NCI-H1436 (cell line): ENCODE data around the gene UTP11.
"Not testable (repeated sequence)": the region's sequence is repeated elsewhere in the genome, so short reads cannot be mapped to it uniquely, and the experiment has no call there.

Experiments used
- DNase-seq: peaks from one replicate; lab custom pipeline; 2025; lab: John Stamatoyannopoulos, UW

UTP11 gene

DNA sequence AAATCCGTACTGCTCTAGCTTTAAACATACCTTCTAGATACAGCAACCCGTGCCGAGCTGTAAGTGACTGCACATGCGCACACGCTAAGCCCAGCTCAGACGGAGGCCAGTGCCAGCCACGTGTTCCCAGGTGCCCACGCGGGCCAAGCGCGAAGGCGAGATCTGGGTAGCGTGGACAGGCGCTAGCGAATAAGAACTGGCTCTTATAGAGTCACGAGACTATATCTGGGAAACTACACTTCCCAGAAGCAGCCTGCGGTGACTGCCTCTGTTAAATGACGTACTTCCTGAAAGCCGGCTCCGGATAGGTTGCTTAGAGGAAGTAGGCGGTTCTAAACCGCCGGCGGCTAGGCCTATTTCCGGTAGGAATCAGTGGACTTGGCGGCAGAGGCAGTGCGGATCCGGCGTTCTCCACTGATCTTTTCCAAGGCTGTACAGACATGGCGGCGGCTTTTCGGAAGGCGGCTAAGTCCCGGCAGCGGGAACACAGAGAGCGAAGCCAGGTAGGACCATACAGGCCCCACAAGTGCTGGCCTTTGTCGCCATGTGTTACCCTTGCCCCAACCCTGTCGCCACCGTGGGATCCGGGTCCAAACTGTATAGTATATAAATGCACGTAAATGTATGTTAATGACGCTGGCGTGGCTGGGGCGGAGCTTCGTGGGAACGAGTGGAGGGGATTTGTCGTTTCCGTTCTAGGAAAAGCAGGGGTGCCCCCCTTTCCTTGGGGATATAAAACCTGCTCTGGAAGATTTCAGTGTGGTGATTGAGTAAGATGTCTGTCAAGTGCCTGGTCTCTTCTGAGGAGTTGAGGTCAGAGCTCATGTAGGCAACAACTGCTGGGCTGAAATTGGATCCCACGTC is at the start of gene UTP11:
UTP11 (plus strand) TSS at position 372 of the 864 bp plus-strand sequence; CDS start at position 441, 69 bp downstream.
- DNase-seq = peak; percentile 96

- not testable (repeated sequence) for DNase-seq
Observed at GRCh38 chr1:37964106-37964505, 48.4 kb upstream of the UTP11 start.

- DNase-seq = no peak
Observed at GRCh38 chr1:37965301-37965700, 47.2 kb upstream of the UTP11 start.

DNA sequence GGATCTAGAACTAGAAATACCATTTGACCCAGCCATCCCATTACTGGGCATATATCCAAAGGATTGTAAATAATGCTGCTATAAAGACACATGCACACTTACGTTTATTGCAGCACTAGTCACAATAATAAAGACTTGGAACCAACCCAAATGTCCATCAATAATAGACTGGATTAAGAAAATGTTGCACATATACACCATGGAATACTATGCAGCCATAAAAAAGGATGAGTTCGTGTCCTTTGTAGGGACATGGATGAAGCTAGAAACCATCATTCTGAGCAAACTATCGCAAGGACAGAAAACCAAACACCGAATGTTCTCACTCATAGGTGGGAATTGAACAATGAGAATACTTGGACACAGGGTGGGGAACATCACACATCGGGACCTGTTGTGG is 38.9 kb upstream of the UTP11 start:
- not testable (repeated sequence) for DNase-seq

- DNase-seq = no peak
Observed at GRCh38 chr1:37974567-37974966, 38.0 kb upstream of the UTP11 start.

- DNase-seq = not testable (repeated sequence)
Observed at GRCh38 chr1:37975083-37975482, 37.5 kb upstream of the UTP11 start.

DNA sequence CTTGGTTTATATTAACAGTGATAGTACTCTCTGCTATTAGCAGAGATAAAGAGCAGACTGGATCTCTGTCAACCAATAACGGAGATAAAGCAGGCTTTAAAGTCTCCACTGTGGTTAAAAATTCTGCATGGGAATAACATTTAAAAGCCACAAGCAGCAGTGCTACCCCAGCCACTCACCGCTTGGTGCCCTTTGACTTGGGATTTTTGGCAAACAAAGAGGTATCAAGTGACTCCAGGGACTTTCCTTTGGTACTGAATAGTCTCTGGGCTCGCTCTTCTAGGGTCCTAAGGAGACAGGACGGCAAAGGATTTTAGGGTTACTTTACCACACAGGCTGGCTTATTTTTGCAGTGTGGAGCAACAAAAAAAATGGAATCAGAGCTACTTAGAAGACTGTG is 34.0 kb upstream of the UTP11 start:
- no peak for DNase-seq

DNA sequence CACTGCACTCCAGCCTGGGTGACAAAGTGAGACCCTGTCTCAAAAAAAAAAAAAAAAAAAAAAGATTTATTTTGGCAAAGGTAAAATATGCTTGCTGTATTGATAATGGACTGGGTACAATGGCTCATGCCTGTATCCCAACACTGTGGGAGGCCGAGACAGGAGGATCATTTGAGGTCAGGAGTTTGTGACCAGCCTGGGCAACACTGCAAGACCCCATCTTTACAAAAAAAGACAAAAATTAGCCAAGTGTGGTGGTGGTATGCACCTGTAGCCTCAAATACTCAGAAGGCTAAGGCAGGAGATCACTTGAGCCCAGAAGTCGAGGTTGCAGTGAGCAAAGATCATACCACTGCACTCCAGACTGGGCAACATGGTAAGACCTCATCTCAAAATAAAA is 29.0 kb upstream of the UTP11 start:
- no peak for DNase-seq

- no peak for DNase-seq
Observed at GRCh38 chr1:37987679-37988078, 24.9 kb upstream of the UTP11 start.

DNA sequence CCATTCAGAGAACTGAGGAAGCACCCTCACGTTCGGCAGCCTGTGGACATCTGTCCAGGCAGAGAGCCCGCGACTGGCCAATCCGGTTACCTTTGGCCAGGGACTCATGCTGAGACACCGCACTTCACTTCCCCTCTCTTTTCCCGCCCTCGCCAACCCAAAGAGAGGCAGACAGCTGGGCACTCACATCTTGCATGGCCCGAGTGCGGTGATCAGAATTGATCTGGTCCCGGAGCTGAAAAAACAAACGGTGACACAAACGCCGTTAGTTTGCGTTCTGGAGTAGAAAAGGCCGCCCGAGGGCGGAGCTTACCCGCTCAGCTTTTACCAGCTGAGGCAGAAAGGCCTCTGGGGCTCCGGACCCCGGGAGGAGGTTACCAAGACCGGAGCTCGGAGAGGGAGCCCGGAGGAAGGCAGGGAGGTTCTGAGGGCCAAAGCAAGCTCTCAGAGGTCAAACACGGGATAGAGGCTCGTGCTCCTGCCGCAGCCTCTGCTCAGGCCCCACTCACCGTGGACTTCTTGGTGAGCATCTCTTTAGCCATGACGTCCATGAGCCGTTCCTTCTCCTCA is 23.1 kb upstream of the UTP11 start:
- no peak for DNase-seq

- DNase-seq = no peak
Observed at GRCh38 chr1:37994886-37995566, 17.5 kb upstream of the UTP11 start.

DNA sequence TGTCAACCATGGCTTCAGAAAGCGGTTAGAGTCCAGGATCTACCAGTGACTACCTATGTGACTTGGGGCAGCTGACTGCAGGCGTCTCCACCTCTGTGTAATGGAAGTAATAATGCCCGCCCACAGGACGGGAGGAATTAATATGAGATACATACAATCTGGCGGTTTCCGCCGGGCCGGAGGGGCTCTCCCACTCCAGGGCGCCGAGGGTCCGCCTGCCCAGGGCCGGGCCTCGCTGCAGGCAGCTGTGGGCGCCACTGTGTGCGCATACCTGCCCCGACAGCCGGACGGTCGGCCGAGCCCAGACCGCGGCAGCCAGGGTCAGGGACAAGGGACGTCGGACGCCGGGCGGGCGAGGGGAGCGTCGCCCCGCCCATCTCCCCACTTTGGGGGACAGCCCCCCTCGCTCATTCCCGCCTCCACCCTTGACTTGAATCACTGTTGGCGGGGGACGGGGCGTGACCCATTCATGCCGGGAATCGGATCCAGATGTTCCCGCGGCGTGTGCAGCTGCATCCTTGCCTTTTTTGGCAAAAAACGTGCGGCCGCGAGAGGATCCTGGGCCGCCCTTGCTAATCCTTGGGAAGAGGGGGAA is 16.7 kb upstream of the UTP11 start:
- DNase-seq = no peak

DNA sequence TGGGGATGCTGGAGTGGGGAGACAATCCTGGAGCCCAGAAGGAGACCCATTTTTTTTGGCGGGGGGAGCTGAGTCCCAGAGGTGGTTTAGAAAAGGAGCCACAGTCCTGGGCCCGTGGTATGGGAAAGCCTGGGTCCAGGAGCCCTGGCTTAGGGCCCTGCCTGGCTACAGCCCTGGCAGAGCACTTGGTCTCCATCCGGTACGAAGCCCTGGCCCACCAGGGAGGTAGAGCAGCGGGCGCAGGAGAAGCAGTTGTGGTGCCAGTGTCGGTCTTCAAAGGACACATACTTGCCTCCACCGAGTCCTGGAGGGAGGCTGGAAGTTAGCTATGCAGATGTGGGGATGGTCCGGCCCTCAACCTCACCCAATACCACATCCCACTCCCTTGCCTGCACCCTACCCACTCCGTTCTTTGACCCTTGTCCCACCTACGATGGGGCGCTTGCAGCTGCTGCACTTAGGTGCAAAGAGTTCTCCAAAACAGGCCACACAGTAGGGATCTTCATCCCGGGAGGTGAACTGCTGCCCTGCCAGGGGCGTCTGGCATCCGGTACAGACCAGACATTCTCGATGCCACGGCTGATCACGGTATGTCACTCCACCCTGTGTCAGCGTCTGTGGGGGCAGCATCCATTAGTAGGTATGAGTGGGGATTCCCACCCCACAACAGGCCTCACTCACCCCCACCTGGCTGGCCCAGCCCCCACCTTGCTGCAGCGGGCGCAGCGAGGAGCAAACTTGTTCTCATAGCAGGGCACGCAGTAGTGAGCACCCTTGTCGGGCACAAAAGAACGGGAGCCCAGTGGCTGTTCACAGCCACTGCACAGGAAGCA is 15.1 kb upstream of the UTP11 start:
- DNase-seq = no peak

DNA sequence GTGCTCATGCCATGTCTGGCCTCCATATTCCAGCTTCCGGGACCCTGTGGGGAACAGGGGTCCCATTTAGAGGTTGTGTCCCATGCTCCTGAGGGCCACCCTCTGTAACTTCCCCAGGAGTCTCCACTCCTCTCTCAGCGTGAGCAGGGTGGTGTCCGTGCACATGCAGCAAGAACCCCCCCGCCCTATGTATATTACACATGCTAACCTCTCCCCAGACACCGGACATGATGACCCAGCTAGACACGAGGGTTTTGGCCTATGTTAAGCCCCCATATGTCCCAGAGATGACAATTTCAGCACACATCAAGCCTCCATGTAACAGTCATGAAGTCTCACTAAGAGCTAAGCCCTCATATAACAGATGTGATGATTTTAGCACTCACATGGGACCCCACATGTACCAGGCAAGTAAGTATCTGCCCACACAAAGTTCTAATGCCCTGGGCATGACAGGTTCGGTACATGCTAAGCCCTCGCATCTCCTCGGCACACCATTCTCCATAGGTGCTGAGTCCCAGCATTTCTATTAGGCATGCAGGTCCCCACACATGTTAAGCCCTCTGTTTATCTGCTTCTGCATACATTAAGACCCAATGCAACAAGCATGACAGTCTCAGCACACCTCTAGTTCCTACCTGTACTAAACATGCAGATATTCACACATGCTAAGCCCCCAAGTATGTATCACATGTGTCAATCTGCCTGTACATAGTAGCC is 14.3 kb upstream of the UTP11 start:
- no peak for DNase-seq

- no peak for DNase-seq
Observed at GRCh38 chr1:37998913-37999429, 13.6 kb upstream of the UTP11 start.

DNA sequence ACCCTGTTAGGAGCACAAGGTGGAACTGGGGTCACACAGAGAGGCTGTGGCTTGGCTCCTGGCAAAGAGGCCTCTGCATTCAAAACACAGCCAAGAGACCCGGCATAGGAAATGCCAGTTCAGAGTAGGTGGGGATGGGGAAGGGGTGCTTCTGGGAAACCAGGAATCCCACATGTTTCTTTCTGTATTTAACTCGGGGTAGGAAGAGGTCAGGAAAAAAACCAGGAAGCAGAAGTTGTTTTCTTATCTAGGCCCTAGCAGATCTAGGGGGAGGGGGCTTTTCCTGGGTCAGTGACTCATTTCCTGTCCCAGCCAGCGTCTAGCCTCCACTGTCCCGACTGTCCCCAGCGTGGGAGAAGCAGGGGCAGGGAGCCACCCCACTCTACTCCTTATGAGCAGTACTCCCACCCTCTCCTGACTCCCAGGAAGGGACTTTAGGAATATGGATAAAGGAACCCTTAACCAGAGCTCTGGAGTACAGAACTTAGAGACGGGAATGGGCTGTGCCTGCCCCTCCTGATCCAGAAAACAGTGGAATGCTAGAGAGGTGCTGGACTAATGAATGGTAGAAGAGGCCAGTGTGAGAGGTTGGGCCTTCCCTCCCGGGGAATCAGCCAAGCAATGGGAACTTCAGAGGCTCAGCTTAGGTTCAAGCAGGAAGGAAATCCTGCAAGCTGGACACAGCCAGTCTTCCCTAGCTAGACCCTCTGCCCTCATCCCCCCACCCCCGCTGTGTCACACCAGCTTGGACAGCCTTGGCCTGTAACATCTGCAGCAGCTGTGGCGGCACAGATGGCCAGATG is 12.9 kb upstream of the UTP11 start:
- no peak for DNase-seq

DNA sequence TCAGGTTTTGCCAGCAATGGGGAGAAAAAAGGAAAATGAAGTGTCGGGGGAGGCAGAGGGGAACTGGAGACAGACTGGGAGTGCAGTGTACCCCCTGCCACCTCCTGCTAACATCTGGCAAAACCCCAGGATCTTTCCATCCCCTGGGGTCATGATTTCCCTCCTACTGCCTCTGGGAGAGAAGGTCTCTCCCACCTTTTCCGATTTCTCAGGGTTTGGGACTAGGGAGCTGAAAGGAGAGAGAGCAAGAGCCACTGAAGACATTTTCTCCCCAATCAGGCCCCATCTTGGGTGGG is 12.4 kb upstream of the UTP11 start:
- no peak for DNase-seq

DNA sequence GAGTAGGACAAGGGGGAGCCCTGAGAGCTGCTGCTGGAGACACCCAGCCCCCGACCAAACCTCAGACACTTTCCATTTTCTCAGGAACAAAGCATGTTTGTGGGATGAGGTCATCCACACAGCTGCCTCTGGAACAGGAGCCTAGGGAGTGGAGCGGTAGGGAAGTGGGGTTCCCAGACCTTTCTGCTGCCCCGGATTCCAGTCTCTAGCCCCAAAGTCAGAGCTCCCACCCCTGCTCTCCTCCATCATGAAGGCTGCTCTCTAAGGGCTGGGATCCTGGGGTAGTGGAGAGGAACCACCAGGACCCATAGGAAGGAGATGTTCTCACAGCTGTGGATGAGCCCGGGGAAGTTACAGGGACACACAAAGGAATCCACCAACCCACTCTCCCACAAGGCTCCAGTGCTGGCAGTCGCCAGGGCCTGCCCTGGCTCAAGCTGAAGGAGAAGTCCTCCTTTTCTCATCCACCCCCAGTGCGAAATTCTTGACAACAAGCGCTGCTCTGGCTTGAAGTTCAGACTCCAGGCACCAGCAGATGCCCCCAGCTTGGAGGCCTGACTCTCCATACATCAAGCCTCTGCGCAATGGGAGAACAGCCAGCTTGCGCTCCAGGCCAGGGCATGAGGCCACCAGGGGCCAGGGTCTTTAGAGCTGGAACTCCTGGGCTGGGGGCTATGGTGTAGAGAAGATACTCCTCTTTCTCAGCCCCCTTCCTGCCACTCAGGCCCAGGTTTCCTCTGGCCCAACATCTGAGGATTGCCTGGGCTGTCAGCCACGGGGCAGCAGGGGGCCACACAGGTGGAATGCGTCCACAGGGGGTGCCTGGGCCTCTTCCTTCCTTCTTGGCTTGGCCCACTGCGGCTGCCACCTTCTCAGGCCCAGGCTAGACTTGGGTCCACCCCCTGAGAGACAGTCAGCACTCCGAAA is 11.7 kb upstream of the UTP11 start:
- DNase-seq = no peak
